Fibroblast of lung (primary cell): Measurements from ENCODE around the gene DNAAF2.

Experiments used
- EZH2 ChIP-seq: IDR thresholded peaks from 2 replicates; pipeline ENCODE4 v1.5.1; 2012; ENCODE audit warnings: low read length, control low read depth, mild to moderate bottlenecking; ENCODE audit errors: missing control alignments
- TF ChIP-seq, protein P1 (sequence below), 2 donors: IDR thresholded peaks in 1 of 2; conservative IDR thresholded peaks in 1 of 2; 1 replicate in 1 of 2; 2 replicates in 1 of 2; pipeline ENCODE4 v1.5.1; 2011 to 2012; ENCODE audit warnings: low read length in 2 of 2, control low read depth in 1 of 2, inconsistent platforms in 1 of 2, low read depth in 1 of 2, mild to moderate bottlenecking in 1 of 2

GRCh38 chr14:49579841-49580240 lies 55.2 kb downstream of the DNAAF2 start:
- TF ChIP-seq, protein P1, sequence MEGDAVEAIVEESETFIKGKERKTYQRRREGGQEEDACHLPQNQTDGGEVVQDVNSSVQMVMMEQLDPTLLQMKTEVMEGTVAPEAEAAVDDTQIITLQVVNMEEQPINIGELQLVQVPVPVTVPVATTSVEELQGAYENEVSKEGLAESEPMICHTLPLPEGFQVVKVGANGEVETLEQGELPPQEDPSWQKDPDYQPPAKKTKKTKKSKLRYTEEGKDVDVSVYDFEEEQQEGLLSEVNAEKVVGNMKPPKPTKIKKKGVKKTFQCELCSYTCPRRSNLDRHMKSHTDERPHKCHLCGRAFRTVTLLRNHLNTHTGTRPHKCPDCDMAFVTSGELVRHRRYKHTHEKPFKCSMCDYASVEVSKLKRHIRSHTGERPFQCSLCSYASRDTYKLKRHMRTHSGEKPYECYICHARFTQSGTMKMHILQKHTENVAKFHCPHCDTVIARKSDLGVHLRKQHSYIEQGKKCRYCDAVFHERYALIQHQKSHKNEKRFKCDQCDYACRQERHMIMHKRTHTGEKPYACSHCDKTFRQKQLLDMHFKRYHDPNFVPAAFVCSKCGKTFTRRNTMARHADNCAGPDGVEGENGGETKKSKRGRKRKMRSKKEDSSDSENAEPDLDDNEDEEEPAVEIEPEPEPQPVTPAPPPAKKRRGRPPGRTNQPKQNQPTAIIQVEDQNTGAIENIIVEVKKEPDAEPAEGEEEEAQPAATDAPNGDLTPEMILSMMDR (conservative IDR thresholded peaks at IDR 0.05 in 1 of 2, IDR thresholded peaks at IDR 0.05 in 1 of 2; ENCODE audit: low read depth in 1 of 2, low read length in 2 of 2), result no peak
- no peak for TF ChIP-seq EZH2
